HCT116 (cell line): ENCODE results near the gene DDX60. TPM values are rescaled to one million over a fixed set of nuclear protein-coding genes. Genes with fewer than 3 reads are reported as not detected.
"Not testable (repeated sequence)": the region's sequence is repeated elsewhere in the genome, so short reads cannot be mapped to it uniquely, and the experiment has no call there.

Experiments
- ATAC-seq: fragments of 200-7000 bp; cut with Tn5 transposase; 2 replicates; pipeline ENCODE4 v1.9.1; 2020; ENCODE audit warnings: mild to moderate bottlenecking, moderate library complexity
- BruUV-seq: library from RNA; stranded (reverse); fragments of 400-500 nt; replicated peaks from 2 replicates; lab custom pipeline; 2021; lab: Mats Ljungman, UMichigan
- CTCF ChIA-PET: fragments of 300-600 bp; sonication (Branson Sonifier 250); formaldehyde crosslinking; loops from one replicate; lab custom pipeline; 2021; ENCODE audit warnings: antibody characterized with exemption; lab: Charles Lee
- POLR2A ChIA-PET: fragments of 300-600, 350-600 bp; sonication (Branson Sonifier 250); formaldehyde crosslinking; loops from one replicate; lab custom pipeline; 2021; ENCODE audit warnings: antibody characterized with exemption; lab: Charles Lee
- RAD21 ChIA-PET, 2 experiments: fragments of 300-600 bp; sonication (Branson Sonifier 250); formaldehyde crosslinking; loops; one replicate each; lab custom pipeline; 2023; ENCODE audit warnings: low total read pairs in 2 of 2; ENCODE audit not compliant: uncharacterized antibody in 2 of 2, unreplicated experiment in 2 of 2, low non-redundant PET in 1 of 2; lab: Charles Lee
- DNase-seq: peaks from one replicate; pipeline ENCODE4 v3.0.0-alpha.2; 2010; ENCODE audit warnings: low read depth, low spot score
- H2AFZ ChIP-seq: fragments of 200-600 bp; shearing (Covaris generic), sonication (generic); 2 replicates; pipeline ENCODE4 v1.6.1; 2017; ENCODE audit warnings: low read depth, mixed run types, mixed read lengths, antibody characterized with exemption, low read length; ENCODE audit not compliant: poor library complexity, severe bottlenecking
- H3K27ac ChIP-seq: 2 replicates; pipeline ENCODE4 v1.5.1; 2012; ENCODE audit warnings: low read depth, low read length
- H3K27me3 ChIP-seq: fragments of 200-600 bp; sonication (generic); 2 replicates; pipeline ENCODE4 v1.6.1; 2016; ENCODE audit warnings: mixed run types, low read length, mixed read lengths; ENCODE audit not compliant: insufficient read depth
- H3K36me3 ChIP-seq, 2 experiments: fragments of 200-500 bp in 1 of 2; fragments of 200-600 bp in 1 of 2; sonication (Bioruptor generic) in 1 of 2; sonication (generic) in 1 of 2; 2 replicates each; pipeline versions ENCODE4 v1.5.1 to v1.6.1; 2014 to 2016; ENCODE audit warnings: low read length in 2 of 2, inconsistent platforms in 1 of 2, mixed read lengths in 1 of 2, mixed run types in 1 of 2; ENCODE audit not compliant: insufficient read depth in 2 of 2, control insufficient read depth in 1 of 2
- H3K4me1 ChIP-seq, 2 experiments: fragments of 200-600 bp in 1 of 2; sonication (generic) in 1 of 2; 2 replicates each; pipeline versions ENCODE4 v1.5.1 to v1.6.1; 2012 to 2017; ENCODE audit warnings: low read length in 2 of 2, inconsistent platforms in 1 of 2, mild to moderate bottlenecking in 1 of 2, mixed read lengths in 1 of 2, mixed run types in 1 of 2, moderate library complexity in 1 of 2; ENCODE audit not compliant: insufficient read depth in 2 of 2, control insufficient read depth in 1 of 2
- H3K4me2 ChIP-seq: fragments of 200-600 bp; sonication (generic); 2 replicates; pipeline ENCODE4 v1.6.1; 2017; ENCODE audit warnings: mixed run types, low read length, mixed read lengths
- H3K4me3 ChIP-seq, 2 experiments: fragments of 200-600 bp in 1 of 2; sonication (generic) in 1 of 2; replicated peaks in 1 of 2; 2 replicates each; pipeline ENCODE4 v1.5.1; 2011 to 2016; ENCODE audit warnings: low read length in 2 of 2, control low read depth in 1 of 2, low read depth in 1 of 2, mild to moderate bottlenecking in 1 of 2, mixed read lengths in 1 of 2, mixed run types in 1 of 2
- H3K79me2 ChIP-seq: fragments of 200-600 bp; sonication (generic); 2 replicates; pipeline ENCODE4 v1.6.1; 2017; ENCODE audit warnings: mild to moderate bottlenecking, mixed run types, low read length, moderate library complexity, mixed read lengths; ENCODE audit not compliant: insufficient read depth
- H3K9ac ChIP-seq: fragments of 200-600 bp; sonication (generic); 2 replicates; pipeline ENCODE4 v1.6.1; 2016; ENCODE audit warnings: low read length, mixed read lengths
- H3K9me2 ChIP-seq: fragments of 200-600 bp; sonication (generic), shearing (Covaris generic); 2 replicates; pipeline ENCODE4 v1.6.1; 2017; ENCODE audit warnings: mixed run types, mild to moderate bottlenecking, moderate library complexity; ENCODE audit not compliant: insufficient read depth
- H3K9me3 ChIP-seq, 2 experiments: fragments of 200-500 bp in 1 of 2; fragments of 200-600 bp in 1 of 2; sonication (Bioruptor generic) in 1 of 2; sonication (generic) in 1 of 2; 2 replicates each; pipeline ENCODE4 v1.6.1; 2014 to 2017; ENCODE audit warnings: low read length in 2 of 2, mixed read lengths in 2 of 2, inconsistent platforms in 1 of 2, low read depth in 1 of 2, mild to moderate bottlenecking in 1 of 2, mixed run types in 1 of 2, moderate library complexity in 1 of 2; ENCODE audit not compliant: control insufficient read depth in 1 of 2, insufficient read depth in 1 of 2
- H4K20me1 ChIP-seq: fragments of 200-600 bp; sonication (generic), shearing (Covaris generic); 2 replicates; pipeline ENCODE4 v1.6.1; 2017; ENCODE audit warnings: mixed run types, mild to moderate bottlenecking, moderate library complexity; ENCODE audit not compliant: insufficient read depth
- CTCF ChIP-seq, 3 experiments: fragments of 200-600 bp in 1 of 3; sonication (generic) in 1 of 3; IDR thresholded peaks in 2 of 3; conservative IDR thresholded peaks in 1 of 3; 2 replicates each; pipeline ENCODE4 v1.5.1; 2012 to 2017; ENCODE audit warnings: low read depth in 2 of 3, low read length in 2 of 3, antibody characterized with exemption in 1 of 3, borderline replicate concordance in 1 of 3, control low read depth in 1 of 3, mild to moderate bottlenecking in 1 of 3, mixed read lengths in 1 of 3, mixed run types in 1 of 3, moderate library complexity in 1 of 3; ENCODE audit not compliant: insufficient read depth in 1 of 3
- ELF1 ChIP-seq: IDR thresholded peaks from 2 replicates; pipeline ENCODE4 v1.6.1; 2012; ENCODE audit warnings: low read depth, borderline replicate concordance
- EZH2 ChIP-seq: fragments of 200-600 bp; sonication (generic); IDR thresholded peaks from 2 replicates; pipeline ENCODE4 v1.6.1; 2017; ENCODE audit warnings: antibody characterized with exemption, mixed run types
- FOSL1 ChIP-seq: IDR thresholded peaks from 2 replicates; pipeline ENCODE4 v1.6.1; 2012; ENCODE audit warnings: low read depth
- JUND ChIP-seq: IDR thresholded peaks from 2 replicates; pipeline ENCODE4 v1.6.1; 2012
- SP1 ChIP-seq: IDR thresholded peaks from 2 replicates; pipeline ENCODE4 v1.6.1; 2012; ENCODE audit warnings: low read depth
- SRF ChIP-seq: IDR thresholded peaks from 2 replicates; pipeline ENCODE4 v1.6.1; 2012; ENCODE audit warnings: low read depth
- ZBTB33 ChIP-seq: IDR thresholded peaks from 2 replicates; pipeline ENCODE4 v1.6.1; 2011; ENCODE audit warnings: mild to moderate bottlenecking, low read length, moderate library complexity; ENCODE audit not compliant: insufficient replicate concordance; ENCODE audit errors: extremely low read depth
- ZFX ChIP-seq: fragments of 450-650 bp; IDR thresholded peaks from 2 replicates; pipeline ENCODE4 v1.6.1; 2017
- intact Hi-C: fragments of 100-400 bp; cut with micrococcal nuclease; formaldehyde crosslinking; loops from 2 replicates; pipeline ENCODE4 v1.10.0; 2022
- total RNA-seq: library from RNA; stranded (reverse); gene quantifications from one replicate; pipeline ENCODE4 v1.2.1, GENCODE V29; 2021; ENCODE audit not compliant: unreplicated experiment

Gene DDX60
- total RNA-seq, 1 experiment from 2014 or later = 6.5 TPM

- TF ChIP-seq ZFX = no peak
- TF ChIP-seq ELF1 = no peak
- TF ChIP-seq SRF = no peak
These were observed 99.9 kb downstream of the DDX60 start (continued) for GRCh38 chr4:168218645-168219044.

- H3K79me2 ChIP-seq, H3K27me3 ChIP-seq, H2AFZ ChIP-seq, H3K9me2 ChIP-seq, POLR2A ChIA-PET, BruUV-seq, H3K36me3 ChIP-seq, H4K20me1 ChIP-seq, H3K4me1 ChIP-seq, intact Hi-C loops, H3K4me3 ChIP-seq, CTCF ChIA-PET, RAD21 ChIA-PET, H3K4me2 ChIP-seq, DNase-seq, H3K9me3 ChIP-seq, ATAC-seq, H3K27ac ChIP-seq, H3K9ac ChIP-seq: not testable (repeated sequence)
These were observed 105.0 kb downstream of the DDX60 start for GRCh38 chr4:168213511-168213910.

- intact Hi-C loops = no loop called here
- Histone ChIP-seq H3K4me3 (no peak overlapping the region), H3K27me3 (no peaks in the 10 kb centered on the region), H3K9ac (no peak overlapping the region), H3K9me2 (no peaks in the 10 kb centered on the region), H2AFZ (no peak overlapping the region)
- ChIA-PET CTCF (no interaction called here), RAD21 (no interaction called here)
- no peak for DNase-seq
- TF ChIP-seq ZBTB33 (no peak), JUND (no peak), ELF1 (no peak), EZH2 (no peak), CTCF (IDR thresholded peaks at IDR 0.05 in 2 of 3, conservative IDR thresholded peaks at IDR 0.05 in 1 of 3; ENCODE audit: borderline replicate concordance in 1 of 3, insufficient read depth in 1 of 3, low read depth in 2 of 3, low read length in 2 of 3) (no peak), FOSL1 (no peak), SP1 (no peak)
- TF ChIP-seq, all 23 proteins: peak for 0
- Histone ChIP-seq H4K20me1 (no peaks in the 10 kb centered on the region), H3K9me3 (no peaks in the 10 kb centered on the region), H3K79me2 (no peaks in the 10 kb centered on the region), H3K27ac (no peak overlapping the region), H3K4me1 (no peaks in the 10 kb centered on the region), H3K36me3 (no peaks in the 10 kb centered on the region), H3K4me2 (no peak overlapping the region)
- BruUV-seq = no TSS peak
- no peak for ATAC-seq
- POLR2A ChIA-PET = no interaction called here
These were observed 105.9 kb downstream of the DDX60 start for GRCh38 chr4:168212656-168213055.
